G401.6 (cell line): ENCODE data around the gene GPR12.

Source experiments
- FAIRE-seq: peaks from 2 replicates; lab custom pipeline; 2012; peaks lifted over from hg19 to GRCh38; lab: Jason Lieb, UNC

GPR12 gene

DNA sequence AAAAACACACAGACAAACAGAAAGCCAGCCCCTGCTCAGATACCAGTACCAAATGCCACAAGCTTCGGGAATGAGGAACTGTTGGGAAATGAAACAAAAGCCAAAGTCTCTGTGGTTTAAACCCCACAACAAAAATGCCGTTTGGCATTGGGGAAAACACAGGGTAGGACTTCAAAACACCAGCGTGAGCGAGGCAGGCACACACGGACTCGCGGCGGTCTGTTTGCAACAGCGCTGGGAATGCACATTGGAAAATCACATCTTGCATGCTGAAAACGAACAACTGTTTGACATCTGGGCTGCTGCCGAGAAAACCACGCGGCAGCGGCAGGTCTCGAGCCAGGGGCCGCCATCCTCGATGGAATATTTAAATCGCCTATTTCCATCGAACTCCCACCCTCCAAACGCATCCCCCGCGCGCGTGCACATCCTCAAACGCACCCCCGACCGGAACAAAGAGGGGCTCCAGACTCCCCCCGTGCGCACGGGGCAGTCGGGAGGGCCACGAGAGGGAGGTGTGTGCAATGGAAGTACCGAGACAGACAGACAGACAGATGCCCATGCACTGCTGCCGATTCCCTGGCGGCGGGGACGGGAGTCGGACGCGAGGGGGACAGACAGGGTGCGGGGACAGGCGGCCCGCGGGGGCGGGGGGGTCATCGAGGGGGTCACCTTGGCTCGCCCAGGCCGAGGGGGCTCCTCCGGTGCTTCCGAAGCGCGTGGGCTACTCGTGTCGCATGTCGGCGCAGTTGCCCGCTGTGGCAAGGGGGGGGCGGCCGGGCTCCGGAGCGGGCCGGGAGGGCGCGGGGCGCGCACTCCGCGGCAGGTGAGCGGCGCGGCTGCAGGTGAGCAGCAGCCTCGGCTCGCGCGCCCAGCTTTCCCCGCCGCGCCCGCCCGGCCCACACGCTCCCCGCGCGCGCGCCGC, at the start of gene GPR12:
TSS of gene GPR12 (minus strand) at position 880 of the 925 bp plus-strand sequence. CDS start 959 bp downstream, outside the sequence.
- FAIRE-seq: no peak

- no peak for FAIRE-seq
Measured at GRCh38 chr13:26810095-26810494, 49.5 kb upstream of the GPR12 start.

GRCh38 chr13:26806891-26807290, 46.3 kb upstream of the GPR12 start:
- no peak for FAIRE-seq

- no peak for FAIRE-seq
Measured at GRCh38 chr13:26787961-26788360, 27.4 kb upstream of the GPR12 start.

- FAIRE-seq: no peak
Measured at GRCh38 chr13:26786651-26787295, 26.2 kb upstream of the GPR12 start.

DNA sequence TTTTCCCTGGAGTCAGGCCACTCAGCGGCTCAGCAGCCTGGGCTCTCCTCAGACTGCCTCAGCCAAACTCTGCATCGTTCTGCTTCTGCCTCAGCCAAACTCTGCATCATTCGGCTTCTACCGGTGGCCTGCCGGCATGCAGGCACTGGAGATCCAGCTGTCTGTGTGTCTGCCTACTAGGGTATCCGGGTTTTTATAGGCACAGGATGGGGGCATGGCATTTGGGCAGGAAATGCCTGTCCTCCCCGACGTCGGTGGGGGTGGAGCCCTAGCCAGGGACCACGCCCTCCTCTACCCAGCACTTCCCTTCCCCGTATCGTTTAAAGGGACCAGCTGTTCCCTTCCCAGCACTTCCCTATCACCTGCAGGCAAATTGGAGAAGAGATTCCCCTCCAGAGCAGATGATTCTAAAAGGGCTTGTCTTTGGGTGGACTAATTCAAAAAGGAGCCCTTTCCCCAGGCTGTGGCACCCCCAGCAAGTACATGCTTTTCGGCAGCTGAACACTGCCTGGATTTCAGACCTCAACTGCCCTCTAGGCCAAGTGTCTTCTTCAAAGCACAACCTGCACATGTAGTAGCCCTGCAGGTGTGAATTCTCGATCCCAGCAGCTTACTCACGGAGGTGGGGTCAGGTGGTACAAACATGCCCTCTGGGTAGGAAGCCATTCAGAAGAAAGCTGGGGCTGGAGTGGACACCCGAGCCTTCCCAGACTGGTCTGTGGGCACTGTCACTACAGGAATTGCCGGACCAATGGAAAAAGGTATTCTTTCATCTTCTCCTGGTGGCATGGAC, 25.4 kb upstream of the GPR12 start:
- FAIRE-seq: no peak

GRCh38 chr13:26784704-26785639, 24.4 kb upstream of the GPR12 start:
- FAIRE-seq: no peak

GRCh38 chr13:26780411-26780810, 19.8 kb upstream of the GPR12 start:
- no peak for FAIRE-seq

DNA sequence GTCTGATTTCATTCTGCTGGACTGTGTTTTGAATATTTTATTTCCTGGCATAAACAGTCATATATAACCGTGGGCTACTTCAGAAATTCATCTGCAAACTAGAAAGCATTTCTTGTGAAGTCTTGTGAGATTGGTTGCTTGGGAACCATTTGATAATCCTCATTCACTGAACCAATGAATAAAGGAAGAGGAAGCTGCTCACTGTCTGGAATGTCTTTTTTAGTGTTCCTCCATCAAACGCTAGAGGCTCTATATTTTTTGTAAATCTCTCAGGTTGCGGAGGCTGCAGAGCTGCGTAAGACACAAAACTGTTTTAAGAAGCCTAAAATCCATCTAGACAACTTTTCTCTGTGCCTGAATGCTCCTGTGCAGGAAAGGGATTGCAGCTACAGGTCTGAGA, 18.7 kb upstream of the GPR12 start:
- no peak for FAIRE-seq

DNA sequence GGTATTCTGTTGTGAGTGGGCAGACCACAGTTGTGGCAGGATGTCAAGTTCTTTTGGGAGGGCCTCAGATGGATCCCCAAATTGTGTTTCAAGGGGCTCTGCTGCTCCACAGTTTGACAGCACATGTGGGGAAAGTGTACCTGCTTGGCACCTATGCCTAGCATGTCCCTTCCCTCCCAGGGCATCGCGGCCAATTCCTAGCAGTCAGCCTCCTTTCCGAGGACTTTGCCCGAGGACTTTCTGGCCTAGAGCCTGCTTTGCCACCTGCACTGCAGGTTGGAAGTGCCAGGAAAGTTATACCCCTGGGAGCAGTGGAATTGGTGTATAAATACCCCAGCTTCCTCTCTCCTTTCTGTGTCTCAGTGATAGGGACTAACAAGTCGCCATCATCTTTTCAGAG, 11.9 kb upstream of the GPR12 start:
- FAIRE-seq: no peak

DNA sequence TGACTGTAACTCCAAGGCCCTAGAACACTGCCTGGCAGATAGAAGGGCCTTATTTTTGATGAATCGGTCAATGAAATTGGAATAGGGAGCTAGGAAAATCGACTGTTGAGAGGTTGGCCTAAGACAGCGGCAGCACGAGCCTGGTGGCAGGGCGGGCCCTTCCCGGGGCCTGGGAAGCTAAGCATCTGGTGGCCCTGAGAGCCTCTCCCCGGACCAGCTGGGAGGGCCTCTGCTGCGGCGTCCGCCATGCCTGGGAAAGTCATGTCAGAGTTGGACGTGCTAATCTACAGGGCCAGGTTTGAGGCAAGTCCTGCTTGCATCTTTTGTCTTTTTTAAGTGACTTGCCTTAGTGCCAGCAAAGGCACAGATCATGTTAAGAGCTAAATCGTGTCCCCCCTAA, 11.2 kb upstream of the GPR12 start:
- FAIRE-seq: no peak

DNA sequence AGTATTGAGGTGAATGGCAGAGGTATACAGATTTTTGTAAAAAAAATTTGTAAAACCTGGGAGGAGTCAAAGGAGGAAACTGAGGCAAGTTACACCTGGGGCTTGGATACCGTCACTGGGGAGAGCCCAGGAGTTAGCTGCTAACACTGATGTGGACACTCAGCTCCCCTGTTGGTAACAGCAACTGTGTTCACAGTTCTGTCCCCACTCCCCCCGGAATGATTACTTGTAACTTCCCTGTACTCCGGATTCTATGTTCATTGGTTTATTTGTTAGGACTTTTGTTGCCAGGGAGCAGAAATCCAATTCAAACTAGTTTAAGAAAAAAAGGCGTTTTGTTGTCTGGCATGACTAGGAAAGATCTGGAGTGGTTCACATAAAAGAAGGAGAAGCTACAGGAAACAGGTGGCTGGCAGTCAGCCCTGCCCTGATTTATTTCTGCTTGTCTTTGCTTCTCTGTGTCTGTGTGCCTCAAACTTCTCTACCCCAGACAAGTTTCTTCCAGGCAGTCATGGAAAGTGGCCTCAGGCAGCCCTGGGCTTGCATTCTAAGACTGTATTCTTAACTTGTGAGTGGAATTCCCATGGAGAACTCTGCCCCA, 2.3 kb upstream of the GPR12 start:
- FAIRE-seq: no peak

- no peak for FAIRE-seq
Measured at GRCh38 chr13:26760832-26761582, 421 bp upstream of the GPR12 start.

GRCh38 chr13:26759249-26759906, 1.2 kb downstream of the GPR12 start:
- no peak for FAIRE-seq

DNA sequence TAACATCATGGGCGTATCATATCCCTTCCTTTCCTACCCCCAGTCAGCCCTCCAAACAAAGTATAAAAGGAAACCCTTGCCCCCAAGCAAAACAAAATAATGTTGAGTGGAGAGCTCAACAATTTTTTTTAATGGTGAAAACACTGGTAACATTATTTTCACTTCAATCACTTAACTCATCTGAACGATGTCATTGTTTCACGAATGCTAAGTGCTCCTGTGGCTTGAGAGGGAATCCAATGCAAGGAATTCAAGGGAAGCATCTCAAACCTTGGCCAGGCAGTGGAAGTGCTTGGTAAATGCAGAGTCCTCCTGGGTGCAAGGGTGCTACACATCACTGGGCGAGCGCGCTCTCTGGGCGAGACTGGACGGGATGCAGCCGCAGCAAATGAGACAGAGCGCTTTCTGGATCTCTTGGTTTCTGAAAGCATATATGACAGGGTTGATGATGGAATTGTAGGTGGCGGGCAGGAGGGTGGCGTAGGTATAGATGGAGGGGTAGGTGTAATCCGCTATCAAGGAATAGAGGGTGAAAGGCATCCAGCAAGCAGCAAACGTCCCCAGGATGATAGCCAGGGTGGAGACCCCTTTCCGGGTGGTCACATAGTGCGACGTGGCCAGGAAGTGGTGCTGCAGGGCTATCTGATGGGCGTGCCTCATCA, 2.0 kb downstream of the GPR12 start:
- FAIRE-seq: no peak

DNA sequence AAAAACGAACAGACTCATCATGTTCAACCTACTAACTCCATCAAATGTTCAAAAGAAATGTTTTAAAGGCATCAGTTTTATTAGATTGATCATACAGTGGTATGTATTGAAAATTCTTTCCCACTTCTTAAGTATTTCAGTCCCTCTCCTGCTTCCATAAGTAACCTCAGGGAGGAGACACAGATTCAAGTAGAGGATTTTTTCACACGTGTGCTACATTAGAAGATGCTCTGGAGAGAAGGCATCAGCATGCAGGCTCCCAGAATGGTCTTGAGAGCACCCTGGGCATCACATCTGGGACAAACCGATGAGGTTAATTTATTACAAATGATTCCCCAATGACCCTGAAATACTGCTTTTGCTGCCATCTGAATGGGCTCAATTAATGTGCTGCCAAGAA, 3.6 kb downstream of the GPR12 start:
- FAIRE-seq: no peak

GRCh38 chr13:26752671-26753070, 7.9 kb downstream of the GPR12 start:
- no peak for FAIRE-seq

GRCh38 chr13:26749905-26750304, 10.7 kb downstream of the GPR12 start:
- no peak for FAIRE-seq

DNA sequence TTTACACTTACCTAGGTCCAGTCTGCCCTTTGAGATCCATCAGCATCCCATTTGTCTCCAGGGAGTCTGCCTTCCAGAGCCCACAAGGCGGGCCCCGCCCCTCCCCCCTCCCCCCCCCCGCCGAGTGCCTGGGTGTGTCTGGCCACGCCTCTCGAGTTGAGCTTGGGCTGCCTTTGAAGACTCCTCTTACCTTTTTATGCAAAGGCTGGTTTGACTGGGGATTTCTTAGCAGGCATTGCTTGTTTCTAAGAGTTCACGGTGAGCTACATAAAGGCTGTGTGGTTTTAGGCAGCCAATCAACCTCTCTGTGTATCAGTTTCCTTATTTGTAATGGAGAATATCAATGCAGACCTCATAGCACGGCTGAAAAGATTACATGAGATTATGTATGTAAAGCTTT, 11.3 kb downstream of the GPR12 start:
- no peak for FAIRE-seq
